ENCODE data around the gene CCDC167. TPM values are rescaled to one million over a fixed set of nuclear protein-coding genes. Genes with fewer than 3 reads are reported as not detected.
A peak's percentile ranks its signal among the peaks of the same experiment; 100 is the strongest.

Gene CCDC167
- total RNA-seq, 2 donors from 2014 or later = 39.2 to 78.5 TPM

- H3K36me3 Mint-ChIP-seq (ENCODE audit: low read depth) = no peaks in the 10 kb centered on the region
- H3K27me3 Mint-ChIP-seq = no peaks in the 10 kb centered on the region
- H3K9me3 Mint-ChIP-seq = no peaks in the 10 kb centered on the region
- peak overlapping the region; percentile 54 for H3K27ac Mint-ChIP-seq
- peaks cover 41% of the 10 kb centered on the region for H3K4me1 Mint-ChIP-seq
- H3K4me3 Mint-ChIP-seq = peak overlapping the region; percentile 41
- no peak for ATAC-seq (replicated peaks)
Observed at GRCh38 chr6:37521674-37522073, 22.0 kb upstream of the CCDC167 start.

GRCh38 chr6:37520926-37521325 is 21.2 kb upstream of the CCDC167 start:
- H3K27me3 Mint-ChIP-seq = no peaks in the 10 kb centered on the region
- ATAC-seq (replicated peaks) = no peak
- H3K4me3 Mint-ChIP-seq = peak overlapping the region; percentile 41
- no peaks in the 10 kb centered on the region for H3K9me3 Mint-ChIP-seq
- no peak overlapping the region for H3K27ac Mint-ChIP-seq
- H3K4me1 Mint-ChIP-seq = peaks cover 47% of the 10 kb centered on the region
- H3K36me3 Mint-ChIP-seq (ENCODE audit: low read depth) = no peaks in the 10 kb centered on the region

GRCh38 chr6:37519461-37519860 is 19.8 kb upstream of the CCDC167 start:
- no peaks in the 10 kb centered on the region for H3K9me3 Mint-ChIP-seq
- peak overlapping the region; percentile 70 for H3K4me3 Mint-ChIP-seq
- peaks cover 57% of the 10 kb centered on the region for H3K4me1 Mint-ChIP-seq
- H3K27ac Mint-ChIP-seq = no peak overlapping the region
- no peaks in the 10 kb centered on the region for H3K27me3 Mint-ChIP-seq
- ATAC-seq (replicated peaks) = no peak
- H3K36me3 Mint-ChIP-seq (ENCODE audit: low read depth) = no peaks in the 10 kb centered on the region

GRCh38 chr6:37518116-37518515 is 18.4 kb upstream of the CCDC167 start:
- peak overlapping the region; percentile 79 for H3K27ac Mint-ChIP-seq
- no peak for ATAC-seq (replicated peaks)
- H3K9me3 Mint-ChIP-seq = no peaks in the 10 kb centered on the region
- no peaks in the 10 kb centered on the region for H3K36me3 Mint-ChIP-seq (ENCODE audit: low read depth)
- H3K27me3 Mint-ChIP-seq = no peaks in the 10 kb centered on the region
- peaks cover 67% of the 10 kb centered on the region for H3K4me1 Mint-ChIP-seq
- peak overlapping the region; percentile 70 for H3K4me3 Mint-ChIP-seq

GRCh38 chr6:37517411-37517812 is 17.7 kb upstream of the CCDC167 start:
- peak; percentile 58 for ATAC-seq (replicated peaks)
- Mint-ChIP-seq H3K9me3 (no peaks in the 10 kb centered on the region), H3K36me3 (ENCODE audit: low read depth) (no peaks in the 10 kb centered on the region)

GRCh38 chr6:37516920-37517405 is 17.3 kb upstream of the CCDC167 start:
- Mint-ChIP-seq H3K27ac (peak overlapping the region; percentile 79), H3K36me3 (ENCODE audit: low read depth) (no peaks in the 10 kb centered on the region), H3K27me3 (no peaks in the 10 kb centered on the region), H3K9me3 (no peaks in the 10 kb centered on the region), H3K4me1 (peaks cover 60% of the 10 kb centered on the region), H3K4me3 (peak overlapping the region; percentile 70)
- ATAC-seq (replicated peaks) = peak; percentile 1

More at GRCh38 chr6:37517411-37517812, 17.7 kb upstream of the CCDC167 start:
- peaks cover 64% of the 10 kb centered on the region for H3K4me1 Mint-ChIP-seq
- peak overlapping the region; percentile 79 for H3K27ac Mint-ChIP-seq
- peak overlapping the region; percentile 70 for H3K4me3 Mint-ChIP-seq
- H3K27me3 Mint-ChIP-seq = no peaks in the 10 kb centered on the region

- Mint-ChIP-seq H3K27me3 (no peaks in the 10 kb centered on the region), H3K4me3 (peak overlapping the region; percentile 70), H3K4me1 (peaks cover 54% of the 10 kb centered on the region), H3K27ac (peak overlapping the region; percentile 79), H3K9me3 (no peaks in the 10 kb centered on the region), H3K36me3 (ENCODE audit: low read depth) (no peaks in the 10 kb centered on the region)
- ATAC-seq (replicated peaks) = peak; percentile 75
Observed at GRCh38 chr6:37516076-37516919, 16.6 kb upstream of the CCDC167 start.

- Mint-ChIP-seq H3K4me1 (peaks cover 59% of the 10 kb centered on the region), H3K9me3 (no peaks in the 10 kb centered on the region), H3K27me3 (no peaks in the 10 kb centered on the region), H3K36me3 (ENCODE audit: low read depth) (no peaks in the 10 kb centered on the region), H3K27ac (peak overlapping the region; percentile 79), H3K4me3 (peak overlapping the region; percentile 70)
- no peak for ATAC-seq (replicated peaks)
Observed at GRCh38 chr6:37515712-37516075, 16.0 kb upstream of the CCDC167 start.

- peak overlapping the region; percentile 70 for H3K4me3 Mint-ChIP-seq
- ATAC-seq (replicated peaks) = no peak
- no peaks in the 10 kb centered on the region for H3K27me3 Mint-ChIP-seq
- peak overlapping the region; percentile 79 for H3K27ac Mint-ChIP-seq
- no peaks in the 10 kb centered on the region for H3K36me3 Mint-ChIP-seq (ENCODE audit: low read depth)
- H3K4me1 Mint-ChIP-seq = peaks cover 61% of the 10 kb centered on the region
- H3K9me3 Mint-ChIP-seq = peaks cover 1% of the 10 kb centered on the region
Observed at GRCh38 chr6:37514837-37515236, 15.1 kb upstream of the CCDC167 start.

GRCh38 chr6:37514321-37514771 is 14.7 kb upstream of the CCDC167 start:
- H3K4me3 Mint-ChIP-seq = peak overlapping the region; percentile 70
- peaks cover 4% of the 10 kb centered on the region for H3K9me3 Mint-ChIP-seq
- peaks cover 62% of the 10 kb centered on the region for H3K4me1 Mint-ChIP-seq
- peak; percentile 74 for ATAC-seq (replicated peaks)
- H3K36me3 Mint-ChIP-seq (ENCODE audit: low read depth) = no peaks in the 10 kb centered on the region
- H3K27ac Mint-ChIP-seq = peak overlapping the region; percentile 79
- H3K27me3 Mint-ChIP-seq = no peaks in the 10 kb centered on the region

- peak overlapping the region; percentile 73 for H3K27ac Mint-ChIP-seq
- H3K27me3 Mint-ChIP-seq = no peaks in the 10 kb centered on the region
- peaks cover 55% of the 10 kb centered on the region for H3K4me1 Mint-ChIP-seq
- H3K4me3 Mint-ChIP-seq = peak overlapping the region; percentile 70
- peaks cover 4% of the 10 kb centered on the region for H3K9me3 Mint-ChIP-seq
- H3K36me3 Mint-ChIP-seq (ENCODE audit: low read depth) = no peaks in the 10 kb centered on the region
- ATAC-seq (replicated peaks) = no peak
Observed at GRCh38 chr6:37513576-37513975, 13.9 kb upstream of the CCDC167 start.

- Mint-ChIP-seq H3K36me3 (ENCODE audit: low read depth) (no peaks in the 10 kb centered on the region), H3K4me3 (peak overlapping the region; percentile 70), H3K27me3 (no peaks in the 10 kb centered on the region), H3K4me1 (peaks cover 55% of the 10 kb centered on the region), H3K9me3 (peaks cover 4% of the 10 kb centered on the region), H3K27ac (peak overlapping the region; percentile 73)
- no peak for ATAC-seq (replicated peaks)
Observed at GRCh38 chr6:37513155-37513554, 13.5 kb upstream of the CCDC167 start.

GRCh38 chr6:37512400-37513011 is 12.8 kb upstream of the CCDC167 start:
- Mint-ChIP-seq H3K4me3 (no peak overlapping the region), H3K27ac (peak overlapping the region; percentile 73), H3K36me3 (ENCODE audit: low read depth) (no peaks in the 10 kb centered on the region), H3K27me3 (no peaks in the 10 kb centered on the region), H3K9me3 (peaks cover 4% of the 10 kb centered on the region), H3K4me1 (peaks cover 55% of the 10 kb centered on the region)
- ATAC-seq (replicated peaks) = no peak

- ATAC-seq (replicated peaks) = no peak
- Mint-ChIP-seq H3K9me3 (peaks cover 4% of the 10 kb centered on the region), H3K27me3 (no peaks in the 10 kb centered on the region), H3K36me3 (ENCODE audit: low read depth) (no peaks in the 10 kb centered on the region), H3K27ac (no peak overlapping the region), H3K4me1 (peaks cover 49% of the 10 kb centered on the region), H3K4me3 (no peak overlapping the region)
Observed at GRCh38 chr6:37511910-37512399, 12.3 kb upstream of the CCDC167 start.

- H3K27me3 Mint-ChIP-seq = no peaks in the 10 kb centered on the region
- no peak for ATAC-seq (replicated peaks)
Observed at GRCh38 chr6:37511201-37511600, 11.5 kb upstream of the CCDC167 start.

More at GRCh38 chr6:37511201-37511600, 11.5 kb upstream of the CCDC167 start:
- Mint-ChIP-seq H3K36me3 (ENCODE audit: low read depth) (no peaks in the 10 kb centered on the region), H3K9me3 (peaks cover 4% of the 10 kb centered on the region), H3K4me3 (no peak overlapping the region), H3K4me1 (peaks cover 42% of the 10 kb centered on the region), H3K27ac (peak overlapping the region; percentile 41)

Measured in activated T-helper 17 cell treated with anti-CD3 and anti-CD28 coated beads, Interleukin-2, amount 50 U/mL, for 72 hours (primary cell).